Measurements from ENCODE around the gene CHST3. TPM values are rescaled to one million over a fixed set of nuclear protein-coding genes. Genes with fewer than 3 reads are reported as not detected.

CHST3 gene
- total RNA-seq, 1 experiment from 2014 or later = 10.0 TPM

DNA sequence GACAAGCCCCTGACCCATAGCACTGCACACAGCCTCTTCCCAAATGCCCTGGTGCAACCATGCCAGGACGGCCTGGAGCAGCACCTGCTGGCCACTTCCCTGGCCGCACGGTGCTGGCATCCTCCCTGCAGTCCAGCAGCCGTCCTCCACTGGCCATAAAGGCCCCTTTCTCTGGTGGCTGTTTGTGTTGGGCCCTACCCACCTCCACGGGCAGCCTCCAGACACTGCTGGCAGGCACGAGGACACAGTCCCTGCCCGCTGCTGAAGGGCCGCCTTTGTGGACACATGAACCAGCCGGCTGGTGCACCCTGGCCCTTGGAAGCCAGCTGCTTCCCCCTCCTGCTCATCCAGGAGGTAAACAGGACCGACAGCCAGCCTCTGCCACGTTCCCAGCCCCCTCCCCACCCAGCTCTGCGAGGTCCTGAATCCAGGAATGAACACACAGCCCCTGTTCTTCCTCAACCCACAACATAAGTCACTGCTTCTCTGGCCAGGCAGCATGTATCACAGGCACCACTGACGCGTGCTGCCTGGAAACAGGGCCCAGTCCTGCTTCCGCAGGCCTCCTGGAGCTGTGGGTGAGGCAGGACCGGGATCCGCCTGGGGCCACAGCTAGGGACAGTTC, 80.3 kb downstream of the CHST3 start:
- POLR2A ChIA-PET (ENCODE audit: low non-redundant PET) = no interaction called here
- Histone ChIP-seq H3K36me3 (ENCODE audit: insufficient read depth, low read length, poor library complexity, severe bottlenecking) (no peaks in the 10 kb centered on the region), H3K4me1 (ENCODE audit: insufficient read depth, low read length, poor library complexity, severe bottlenecking) (no peaks in the 10 kb centered on the region), H3K27me3 (replicated peaks; ENCODE audit: insufficient read depth, low read depth, low read length, poor library complexity) (no peaks in the 10 kb centered on the region), H3K4me3 (ENCODE audit: low read depth, low read length, poor library complexity, severe bottlenecking) (no peak overlapping the region), H3K27ac (ENCODE audit: low read depth, low read length, poor library complexity, severe bottlenecking) (no peak overlapping the region), H3K9me3 (ENCODE audit: low read depth, low read length, poor library complexity, severe bottlenecking) (no peaks in the 10 kb centered on the region)
- TF ChIP-seq, protein P1, sequence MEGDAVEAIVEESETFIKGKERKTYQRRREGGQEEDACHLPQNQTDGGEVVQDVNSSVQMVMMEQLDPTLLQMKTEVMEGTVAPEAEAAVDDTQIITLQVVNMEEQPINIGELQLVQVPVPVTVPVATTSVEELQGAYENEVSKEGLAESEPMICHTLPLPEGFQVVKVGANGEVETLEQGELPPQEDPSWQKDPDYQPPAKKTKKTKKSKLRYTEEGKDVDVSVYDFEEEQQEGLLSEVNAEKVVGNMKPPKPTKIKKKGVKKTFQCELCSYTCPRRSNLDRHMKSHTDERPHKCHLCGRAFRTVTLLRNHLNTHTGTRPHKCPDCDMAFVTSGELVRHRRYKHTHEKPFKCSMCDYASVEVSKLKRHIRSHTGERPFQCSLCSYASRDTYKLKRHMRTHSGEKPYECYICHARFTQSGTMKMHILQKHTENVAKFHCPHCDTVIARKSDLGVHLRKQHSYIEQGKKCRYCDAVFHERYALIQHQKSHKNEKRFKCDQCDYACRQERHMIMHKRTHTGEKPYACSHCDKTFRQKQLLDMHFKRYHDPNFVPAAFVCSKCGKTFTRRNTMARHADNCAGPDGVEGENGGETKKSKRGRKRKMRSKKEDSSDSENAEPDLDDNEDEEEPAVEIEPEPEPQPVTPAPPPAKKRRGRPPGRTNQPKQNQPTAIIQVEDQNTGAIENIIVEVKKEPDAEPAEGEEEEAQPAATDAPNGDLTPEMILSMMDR (conservative IDR thresholded peaks at IDR 0.05; ENCODE audit: low read depth, low read length) = no peak
- no peak for TF ChIP-seq EZH2 (IDR thresholded peaks at IDR 0.05; ENCODE audit: borderline replicate concordance, low read depth, low read length, poor library complexity, severe bottlenecking)
- BruUV-seq (replicated peaks) = no TSS peak
- DNase-seq (ENCODE audit: low spot score) = no peak
- CTCF ChIA-PET = interaction anchor here (0.6 kb wide), 1 partner anchor 128 kb away, joined by 5 read pairs; no protein-coding TSS in a partner anchor
- intact Hi-C loops (cut with micrococcal nuclease; ENCODE audit: unreplicated experiment) = loop anchor here (5.0 to 10.0 kb wide), 5 partner anchors 87 to 730 kb away; partner anchors contain the start of gene SLC29A3

GRCh38 chr10:72045586-72045985, 81.4 kb downstream of the CHST3 start:
- intact Hi-C loops (cut with micrococcal nuclease; ENCODE audit: unreplicated experiment) = loop anchor here (5.0 to 10.0 kb wide), 5 partner anchors 88 to 731 kb away; partner anchors contain the start of gene SLC29A3

GRCh38 chr10:72048450-72049124, 84.4 kb downstream of the CHST3 start:
- TF ChIP-seq, protein P1 (conservative IDR thresholded peaks at IDR 0.05; ENCODE audit: low read depth, low read length) = peak; percentile 100
- no peak for TF ChIP-seq EZH2 (IDR thresholded peaks at IDR 0.05; ENCODE audit: borderline replicate concordance, low read depth, low read length, poor library complexity, severe bottlenecking)
- ChIA-PET CTCF (interaction anchor here (0.5 to 2.0 kb wide), 28 partner anchors 11 to 1062 kb away, joined by 3 to 25 read pairs (median 5); partner anchors contain the start of genes CHST3 and NUDT13), POLR2A (ENCODE audit: low non-redundant PET) (interaction anchor here (0.7 kb wide), 1 partner anchor 1157 kb away, joined by 3 read pairs; no protein-coding TSS in a partner anchor)
- Histone ChIP-seq H3K4me3 (ENCODE audit: low read depth, low read length, poor library complexity, severe bottlenecking) (no peak overlapping the region), H3K36me3 (ENCODE audit: insufficient read depth, low read length, poor library complexity, severe bottlenecking) (no peaks in the 10 kb centered on the region), H3K27me3 (replicated peaks; ENCODE audit: insufficient read depth, low read depth, low read length, poor library complexity) (no peaks in the 10 kb centered on the region), H3K27ac (ENCODE audit: low read depth, low read length, poor library complexity, severe bottlenecking) (no peak overlapping the region), H3K9me3 (ENCODE audit: low read depth, low read length, poor library complexity, severe bottlenecking) (no peaks in the 10 kb centered on the region), H3K4me1 (ENCODE audit: insufficient read depth, low read length, poor library complexity, severe bottlenecking) (no peaks in the 10 kb centered on the region)
- peak; percentile 94 for DNase-seq (ENCODE audit: low spot score)
- intact Hi-C loops (cut with micrococcal nuclease; ENCODE audit: unreplicated experiment) = loop anchor here (5.0 to 10.0 kb wide), 5 partner anchors 91 to 734 kb away; partner anchors contain the start of gene SLC29A3
- no TSS peak for BruUV-seq (replicated peaks)

More at GRCh38 chr10:72045586-72045985, 81.4 kb downstream of the CHST3 start:
- H3K4me3 ChIP-seq (ENCODE audit: low read depth, low read length, poor library complexity, severe bottlenecking) = no peak overlapping the region
- BruUV-seq (replicated peaks) = no TSS peak
- CTCF ChIA-PET = no interaction called here
- no peak for DNase-seq (ENCODE audit: low spot score)
- H3K9me3 ChIP-seq (ENCODE audit: low read depth, low read length, poor library complexity, severe bottlenecking) = no peaks in the 10 kb centered on the region
- no peak overlapping the region for H3K27ac ChIP-seq (ENCODE audit: low read depth, low read length, poor library complexity, severe bottlenecking)
- TF ChIP-seq EZH2 (IDR thresholded peaks at IDR 0.05; ENCODE audit: borderline replicate concordance, low read depth, low read length, poor library complexity, severe bottlenecking) = no peak
- TF ChIP-seq, protein P1 (conservative IDR thresholded peaks at IDR 0.05; ENCODE audit: low read depth, low read length) = no peak
- POLR2A ChIA-PET (ENCODE audit: low non-redundant PET) = no interaction called here
- no peaks in the 10 kb centered on the region for H3K4me1 ChIP-seq (ENCODE audit: insufficient read depth, low read length, poor library complexity, severe bottlenecking)
- no peaks in the 10 kb centered on the region for H3K27me3 ChIP-seq (replicated peaks; ENCODE audit: insufficient read depth, low read depth, low read length, poor library complexity)
- H3K36me3 ChIP-seq (ENCODE audit: insufficient read depth, low read length, poor library complexity, severe bottlenecking) = no peaks in the 10 kb centered on the region

All from A673 (cell line).